ENCODE measurements around the gene CFAP53. TPM values are rescaled to one million over a fixed set of nuclear protein-coding genes. Genes with fewer than 3 reads are reported as not detected.

CFAP53 gene
- total RNA-seq, 4 donors from 2014 or later: 0.37 to 1.3 TPM; not detected in 2

Small RNA genes lying within 50 kb of the gene (small RNA-seq; reads per million reads assigned to genes)
- not detected for gene RN7SL310P

Other genes starting within 250 kb of the CFAP53 start
- 10 to 100 TPM in 2 of 4 donors, 1 to 10 TPM in 1, under 1 TPM in 1; 0.63 to 31.0 (median 13.0) TPM for gene MYO5B, start 71.3 kb downstream of the CFAP53 start, total RNA-seq
- 10 to 100 TPM; 49.5 to 63.6 (median 59.4) TPM for gene MBD1, start 15.0 kb upstream of the CFAP53 start, total RNA-seq
- gene CXXC1, start 21.2 kb upstream of the CFAP53 start, total RNA-seq: 10 to 100 TPM; 29.3 to 66.4 (median 51.6) TPM
- 1 to 10 TPM in 1 of 4 donors, not detected in 3; 1.2 TPM for gene SKA1, start 108.6 kb upstream of the CFAP53 start, total RNA-seq

Measured in omental fat pad (tissue), 4 donors.